Fibroblast of mammary gland (primary cell): ENCODE results near the gene SLITRK6.

Experiments
- DNase-seq: peaks from one replicate; pipeline ENCODE4 v3.0.0-alpha.2; 2010; ENCODE audit warnings: low read depth
- H3K4me3 ChIP-seq: 2 replicates; pipeline ENCODE4 v1.5.1; 2011; ENCODE audit warnings: low read depth, mild to moderate bottlenecking, low read length, moderate library complexity; ENCODE audit not compliant: control insufficient read depth
- CTCF ChIP-seq: conservative IDR thresholded peaks from 2 replicates; pipeline ENCODE4 v1.5.1; 2011; ENCODE audit warnings: low read depth, low read length, inconsistent platforms; ENCODE audit not compliant: control insufficient read depth, insufficient read depth

The SLITRK6 gene

GRCh38 chr13:85799097-85799582, at the start of gene SLITRK6:
Gene SLITRK6 (minus strand): TSS chr13:85799419. CDS start chr13:85796508, 2,911 bp downstream.
- no peak for TF ChIP-seq CTCF
- DNase-seq: peak; percentile 48
- no peak within 1 kb of the TSS for H3K4me3 ChIP-seq

GRCh38 chr13:85847012-85847411, 47.8 kb upstream of the SLITRK6 start:
- TF ChIP-seq CTCF: no peak
- no peak for DNase-seq
- no peak overlapping the region for H3K4me3 ChIP-seq

GRCh38 chr13:85841427-85841826, 42.2 kb upstream of the SLITRK6 start:
- DNase-seq: no peak
- no peak for TF ChIP-seq CTCF
- no peak overlapping the region for H3K4me3 ChIP-seq

GRCh38 chr13:85833921-85834320, 34.7 kb upstream of the SLITRK6 start:
- H3K4me3 ChIP-seq: no peak overlapping the region
- no peak for DNase-seq
- TF ChIP-seq CTCF: no peak

GRCh38 chr13:85828094-85828684, 29.0 kb upstream of the SLITRK6 start:
- peak; percentile 15 for DNase-seq
- peak; percentile 61 for TF ChIP-seq CTCF
- H3K4me3 ChIP-seq: no peak overlapping the region

GRCh38 chr13:85825454-85825853, 26.2 kb upstream of the SLITRK6 start:
- no peak for TF ChIP-seq CTCF
- H3K4me3 ChIP-seq: no peak overlapping the region
- no peak for DNase-seq
